Kidney (tissue), 14 donors: ENCODE data around the gene FAM193A. TPM values are rescaled to one million over a fixed set of nuclear protein-coding genes. Genes with fewer than 3 reads are reported as not detected.

Experiments used
- DNase-seq, 5 donors: peaks; one replicate each; pipeline ENCODE4 v3.0.0-alpha.2; 2013 to 2020
- FAIRE-seq: peaks from 2 replicates; lab custom pipeline; 2012; peaks lifted over from hg19 to GRCh38; lab: Jason Lieb, UNC
- H3K27ac ChIP-seq, 2 donors: one replicate each; pipeline ENCODE4 v1.7.0; 2013; ENCODE audit warnings: low read depth in 2 of 2, low read length in 2 of 2, inconsistent platforms in 1 of 2
- H3K27me3 ChIP-seq: one replicate; pipeline ENCODE4 v1.7.1; 2013; ENCODE audit warnings: low read length, inconsistent platforms; ENCODE audit not compliant: control insufficient read depth, insufficient read depth
- H3K36me3 ChIP-seq, 3 donors: one replicate each; pipeline versions ENCODE4 v1.7.0 to v1.7.1; 2013; ENCODE audit warnings: low read length in 3 of 3, control low read depth in 1 of 3, inconsistent platforms in 1 of 3; ENCODE audit not compliant: insufficient read depth in 3 of 3, control insufficient read depth in 2 of 3
- H3K4me1 ChIP-seq, 3 donors: one replicate each; pipeline versions ENCODE4 v1.7.0 to v1.7.1; 2013; ENCODE audit warnings: low read length in 3 of 3, inconsistent platforms in 1 of 3, low read depth in 1 of 3; ENCODE audit not compliant: control insufficient read depth in 2 of 3, insufficient read depth in 2 of 3
- H3K4me3 ChIP-seq, 3 donors: one replicate each; pipeline versions ENCODE4 v1.7.0 to v1.8.1; 2013; ENCODE audit warnings: low read length in 3 of 3, control low read depth in 1 of 3, inconsistent platforms in 1 of 3
- H3K9ac ChIP-seq, 3 donors: one replicate each; pipeline versions ENCODE4 v1.7.0 to v1.7.1; 2013; ENCODE audit warnings: low read length in 3 of 3, control low read depth in 1 of 3, inconsistent platforms in 1 of 3
- H3K9me3 ChIP-seq, 3 donors: one replicate each; pipeline versions ENCODE4 v1.7.0 to v1.7.1; 2013; ENCODE audit warnings: low read length in 3 of 3, control low read depth in 1 of 3, inconsistent platforms in 1 of 3; ENCODE audit not compliant: control insufficient read depth in 2 of 3, insufficient read depth in 1 of 3
- CTCF ChIP-seq: IDR thresholded peaks from 3 replicates; pipeline ENCODE4 v1.5.1; 2012; ENCODE audit warnings: mild to moderate bottlenecking, moderate library complexity, borderline replicate concordance; ENCODE audit not compliant: insufficient read depth; ENCODE audit errors: extremely low read depth
- intact Hi-C: fragments of 100-400 bp; cut with DNase I; formaldehyde crosslinking; loops from one replicate; pipeline ENCODE4 v1.11.1; 2022
- polyA plus RNA-seq: library from polyadenylated mRNA; stranded (reverse); fragments of 350-450 nt; fragmentation: Illumina TruSeq; extraction: RNeasy Lipid Tissue Mini Kit (QIAGEN cat#74804); gene quantifications from one replicate; pipeline ENCODE4 v1.2.3, GENCODE V29; 2014; ENCODE audit warnings: low read depth, low replicate concordance; ENCODE audit not compliant: insufficient read depth
- total RNA-seq: library from RNA; stranded (reverse); fragmentation: NEBNext Ultra II Directional; extraction: Animal tissue kit (Norgen Biotek cat#: 25700); gene quantifications from one replicate; pipeline ENCODE4 v1.2.1, GENCODE V29; 2021
- donor health status: control.
- donor health status: control.
- donor health status: control.
- donor health status: control.
- donor health status: control.
- donor health status: DM: yes; HTN: yes; CAD: no.
- donor health status: Normal renal cell carcinoma (clear cell type).

Gene FAM193A
- total and polyA plus RNA-seq, 2 donors from 2014 or later, result 6.3 to 29.3 TPM

- H3K36me3 ChIP-seq, result peaks cover 4 to 10% (median 6%) of the 10 kb centered on the region in 3 donors
- H3K9me3 ChIP-seq, result no peaks in the 10 kb centered on the region
- peaks cover 0 to 6% (median 0%) of the 10 kb centered on the region in 3 donors for H3K4me1 ChIP-seq
- DNase-seq, result no peak
- TF ChIP-seq CTCF, result no peak
- H3K4me3 ChIP-seq, result no peak overlapping the region
- H3K27me3 ChIP-seq, result no peaks in the 10 kb centered on the region
- intact Hi-C loops, result no loop called here
- FAIRE-seq, result no peak
- no peak overlapping the region for H3K27ac ChIP-seq
- H3K9ac ChIP-seq, result no peak overlapping the region
Measured at GRCh38 chr4:2623442-2623841, 87.0 kb downstream of the FAM193A start.

- FAIRE-seq, result no peak
- intact Hi-C loops, result no loop called here
- H3K9me3 ChIP-seq, result no peaks in the 10 kb centered on the region
- H3K4me3 ChIP-seq, result no peak overlapping the region
- H3K27ac ChIP-seq, result no peak overlapping the region
- no peaks in the 10 kb centered on the region for H3K27me3 ChIP-seq
- H3K9ac ChIP-seq, result no peak overlapping the region
- no peak for DNase-seq
- TF ChIP-seq CTCF, result no peak
- peaks cover 0 to 6% (median 0%) of the 10 kb centered on the region in 3 donors for H3K4me1 ChIP-seq
- peaks cover 5 to 10% (median 8%) of the 10 kb centered on the region in 3 donors for H3K36me3 ChIP-seq
Measured at GRCh38 chr4:2624782-2625530, 88.5 kb downstream of the FAM193A start.

GRCh38 chr4:2626231-2626630 lies 89.8 kb downstream of the FAM193A start:
- Histone ChIP-seq H3K27me3 (no peaks in the 10 kb centered on the region), H3K9ac (no peak overlapping the region), H3K9me3 (no peaks in the 10 kb centered on the region), H3K4me3 (no peak overlapping the region), H3K4me1 (peaks cover 0 to 4% (median 0%) of the 10 kb centered on the region in 3 donors), H3K36me3 (peaks cover 5 to 20% (median 14%) of the 10 kb centered on the region in 3 donors), H3K27ac (no peak overlapping the region)
- FAIRE-seq (no peak), DNase-seq (no peak)
- intact Hi-C loops, result no loop called here
- TF ChIP-seq CTCF, result no peak
